IgD-negative memory B cell (primary cell): ENCODE measurements around the gene TMEM213. TPM values are rescaled to one million over a fixed set of nuclear protein-coding genes. Genes with fewer than 3 reads are reported as not detected.
"Not testable (repeated sequence)": the region's sequence is repeated elsewhere in the genome, so short reads cannot be mapped to it uniquely, and the experiment has no call there.

Experiments used
- H3K27ac Mint-ChIP-seq, 3 donors: one replicate each; pipeline ENCODE4 v1.8.0; 2020 to 2022; ENCODE audit warnings: mild to moderate bottlenecking in 3 of 3, mixed read lengths in 3 of 3, moderate library complexity in 1 of 3
- H3K27me3 Mint-ChIP-seq: one replicate; pipeline ENCODE4 v1.8.0; 2021; ENCODE audit warnings: mixed read lengths
- H3K36me3 Mint-ChIP-seq: one replicate; pipeline ENCODE4 v1.8.0; 2020; ENCODE audit warnings: mild to moderate bottlenecking, mixed read lengths
- H3K4me1 Mint-ChIP-seq, 3 donors: one replicate each; pipeline ENCODE4 v1.8.0; 2020 to 2022; ENCODE audit warnings: mixed read lengths in 3 of 3, mild to moderate bottlenecking in 1 of 3
- H3K4me3 Mint-ChIP-seq, 4 donors: one replicate each; pipeline ENCODE4 v1.8.0; 2020 to 2022; ENCODE audit warnings: mild to moderate bottlenecking in 4 of 4, mixed read lengths in 4 of 4, moderate library complexity in 3 of 4
- H3K9me3 Mint-ChIP-seq, 3 donors: one replicate each; pipeline ENCODE4 v1.8.0; 2020 to 2021; ENCODE audit warnings: mixed read lengths in 3 of 3, mild to moderate bottlenecking in 1 of 3
- polyA plus RNA-seq: library from polyadenylated mRNA; unstranded; fragments of 300-500 nt; fragmentation: Illumina TruSeq; gene quantifications from one replicate; pipeline ENCODE4 v1.2.3, GENCODE V29; 2021

TMEM213 gene
- polyA plus RNA-seq, 1 donor from 2014 or later: not detected

DNA sequence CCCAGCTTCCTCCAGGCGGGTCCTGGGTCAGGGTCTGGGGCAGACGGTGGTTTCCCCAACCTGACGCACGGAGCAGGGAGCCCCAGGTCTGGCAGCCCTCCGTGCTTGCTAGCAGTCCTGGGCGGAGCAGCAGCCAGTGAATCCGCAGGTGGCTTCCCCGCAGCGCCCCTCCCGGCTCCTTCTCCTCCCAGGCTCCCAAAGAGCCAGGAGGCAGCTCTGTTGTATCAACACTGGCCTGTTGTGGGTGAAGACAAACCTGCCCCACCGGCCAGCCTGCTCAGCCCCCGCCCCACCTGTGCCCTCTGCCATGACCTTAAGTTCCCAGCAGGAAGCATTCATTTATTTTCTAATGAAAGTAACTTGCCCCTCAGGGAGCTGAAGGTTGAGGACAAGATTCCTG, 24.0 kb upstream of the TMEM213 start:
- H3K9me3 Mint-ChIP-seq: peaks cover 0 to 2% (median 0%) of the 10 kb centered on the region in 3 donors
- no peak overlapping the region for H3K4me3 Mint-ChIP-seq
- H3K36me3 Mint-ChIP-seq: no peaks in the 10 kb centered on the region
- H3K27me3 Mint-ChIP-seq: peaks cover 3% of the 10 kb centered on the region
- peaks cover 0 to 2% (median 0%) of the 10 kb centered on the region in 3 donors for H3K4me1 Mint-ChIP-seq
- no peak overlapping the region for H3K27ac Mint-ChIP-seq

DNA sequence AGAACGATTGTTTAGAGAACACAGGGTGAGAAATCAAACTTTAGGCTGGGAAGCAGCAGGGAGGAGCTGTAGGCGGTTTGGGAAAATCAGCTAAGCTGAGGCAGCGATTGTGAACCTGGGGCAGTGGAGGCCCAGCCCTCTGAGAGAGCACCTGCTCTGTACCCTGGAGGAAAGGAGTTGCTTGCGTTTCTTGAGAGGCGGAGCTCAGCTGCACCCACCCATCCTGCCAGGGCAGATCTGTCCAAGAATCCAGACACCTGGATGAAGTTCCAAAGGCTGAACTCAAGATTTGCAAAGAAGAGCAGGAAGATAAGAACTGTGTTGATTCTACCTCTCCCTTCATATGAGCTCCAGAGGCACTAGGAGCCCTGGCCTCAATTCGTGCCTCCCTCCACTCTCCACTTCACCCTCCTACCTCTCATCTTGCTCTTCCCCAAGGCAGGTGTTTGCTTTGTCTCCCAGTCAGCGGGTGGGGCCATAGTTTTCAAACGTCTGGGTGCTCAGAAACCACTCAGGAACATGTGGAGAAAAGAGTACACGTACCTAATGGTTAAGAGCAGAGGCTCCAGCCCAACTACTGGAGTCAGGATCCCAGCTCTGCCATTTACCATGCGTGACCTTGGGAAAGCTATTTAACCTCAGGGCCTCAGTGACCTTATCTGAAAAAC, 21.5 kb upstream of the TMEM213 start:
- no peaks in the 10 kb centered on the region for H3K36me3 Mint-ChIP-seq
- H3K4me1 Mint-ChIP-seq: no peaks in the 10 kb centered on the region
- no peaks in the 10 kb centered on the region for H3K9me3 Mint-ChIP-seq
- H3K27ac Mint-ChIP-seq: no peak overlapping the region
- H3K4me3 Mint-ChIP-seq: no peak overlapping the region
- peaks cover 2% of the 10 kb centered on the region for H3K27me3 Mint-ChIP-seq

DNA sequence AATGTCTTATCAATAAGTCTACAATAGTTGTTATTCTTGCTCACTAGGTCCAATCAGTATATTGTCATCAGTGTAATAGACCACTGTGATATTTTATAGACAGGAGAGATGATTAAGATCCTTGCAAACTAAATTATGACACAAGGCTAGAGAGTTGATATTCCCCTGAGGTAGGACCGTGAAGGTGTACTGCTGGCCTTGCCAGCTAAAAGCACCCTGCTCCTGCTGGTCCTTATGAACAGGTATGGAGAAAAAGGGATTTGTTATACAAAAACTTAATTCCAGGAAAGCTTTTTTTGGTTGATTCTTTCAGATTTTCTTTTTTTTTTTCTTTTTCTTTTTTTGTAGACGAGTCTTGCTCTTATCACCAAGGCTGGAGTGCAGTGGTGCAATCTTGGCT, 16.8 kb upstream of the TMEM213 start:
- Mint-ChIP-seq H3K27me3 (peaks cover 8% of the 10 kb centered on the region), H3K36me3 (no peaks in the 10 kb centered on the region), H3K27ac (no peak overlapping the region), H3K4me1 (no peaks in the 10 kb centered on the region), H3K4me3 (no peak overlapping the region), H3K9me3 (peaks cover 0 to 7% (median 3%) of the 10 kb centered on the region in 3 donors)

DNA sequence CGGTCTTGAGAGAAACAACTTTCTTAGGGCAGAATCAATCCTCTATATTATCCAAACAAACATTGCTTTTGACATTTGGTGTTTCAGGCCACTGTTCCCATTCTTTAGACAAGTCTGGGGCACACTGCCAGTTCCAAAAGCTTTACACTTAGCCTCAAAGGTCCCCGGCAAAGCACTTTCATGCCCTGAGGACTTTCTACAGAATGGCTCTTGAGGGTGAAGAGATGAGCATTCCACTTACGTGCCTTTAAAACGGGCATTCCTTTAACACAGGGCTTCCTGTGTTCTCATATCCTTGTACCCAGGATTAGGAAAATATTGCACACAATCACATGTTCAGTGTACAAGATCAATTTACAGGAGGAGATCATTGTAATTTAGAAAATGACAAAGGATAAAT, 13.1 kb upstream of the TMEM213 start:
- H3K27ac Mint-ChIP-seq: no peak overlapping the region
- peaks cover 8 to 17% (median 8%) of the 10 kb centered on the region in 3 donors for H3K9me3 Mint-ChIP-seq

DNA sequence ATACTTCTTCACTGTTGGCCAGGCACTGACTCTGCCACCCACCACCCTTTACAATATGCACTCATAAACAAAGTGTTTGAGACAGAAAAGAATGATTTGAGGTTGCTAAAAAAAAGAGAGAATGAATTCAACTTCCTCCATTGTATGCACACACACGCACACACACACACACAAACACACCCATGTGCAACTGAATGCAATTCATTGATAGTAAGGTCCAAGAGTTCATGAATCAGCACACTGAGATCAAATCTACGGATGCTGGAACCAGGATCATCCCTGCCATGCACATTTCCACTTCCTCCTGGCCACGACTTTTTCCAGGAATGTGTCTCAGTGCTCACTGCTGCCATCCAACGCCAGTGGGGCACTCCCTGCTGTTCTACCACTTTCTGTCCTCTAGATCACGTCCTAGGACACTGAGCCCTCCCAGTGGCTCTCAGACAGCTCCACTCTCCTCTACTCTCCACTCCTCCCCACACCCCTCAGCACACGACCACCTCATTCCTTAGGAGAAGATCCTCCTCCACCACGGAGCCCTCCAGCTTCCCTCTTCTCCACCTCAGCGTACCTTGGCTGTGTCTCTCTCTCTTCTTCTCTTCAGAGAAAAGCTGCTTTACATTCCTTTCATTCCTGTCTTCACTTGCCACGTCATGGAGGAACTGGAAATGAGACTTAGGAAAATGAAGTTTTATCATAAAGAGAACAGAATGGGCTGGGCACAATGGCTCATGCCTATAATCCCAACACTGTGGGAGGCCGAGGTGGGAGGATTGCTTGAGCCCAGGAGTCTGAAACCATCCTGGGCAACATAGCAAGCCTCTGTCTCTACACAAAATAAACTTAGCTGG, 12.0 kb upstream of the TMEM213 start:
- no peaks in the 10 kb centered on the region for H3K36me3 Mint-ChIP-seq
- peaks cover 10% of the 10 kb centered on the region for H3K27me3 Mint-ChIP-seq
- no peak overlapping the region for H3K27ac Mint-ChIP-seq
- no peaks in the 10 kb centered on the region for H3K4me1 Mint-ChIP-seq
- peaks cover 8 to 17% (median 8%) of the 10 kb centered on the region in 3 donors for H3K9me3 Mint-ChIP-seq
- H3K4me3 Mint-ChIP-seq: peak overlapping the region in 1 of 4 donors; percentile 25

More for the DNA sequence above, 13.1 kb upstream of the TMEM213 start:
- Mint-ChIP-seq H3K4me1 (no peaks in the 10 kb centered on the region), H3K36me3 (no peaks in the 10 kb centered on the region), H3K4me3 (no peak overlapping the region), H3K27me3 (peaks cover 7% of the 10 kb centered on the region)

DNA sequence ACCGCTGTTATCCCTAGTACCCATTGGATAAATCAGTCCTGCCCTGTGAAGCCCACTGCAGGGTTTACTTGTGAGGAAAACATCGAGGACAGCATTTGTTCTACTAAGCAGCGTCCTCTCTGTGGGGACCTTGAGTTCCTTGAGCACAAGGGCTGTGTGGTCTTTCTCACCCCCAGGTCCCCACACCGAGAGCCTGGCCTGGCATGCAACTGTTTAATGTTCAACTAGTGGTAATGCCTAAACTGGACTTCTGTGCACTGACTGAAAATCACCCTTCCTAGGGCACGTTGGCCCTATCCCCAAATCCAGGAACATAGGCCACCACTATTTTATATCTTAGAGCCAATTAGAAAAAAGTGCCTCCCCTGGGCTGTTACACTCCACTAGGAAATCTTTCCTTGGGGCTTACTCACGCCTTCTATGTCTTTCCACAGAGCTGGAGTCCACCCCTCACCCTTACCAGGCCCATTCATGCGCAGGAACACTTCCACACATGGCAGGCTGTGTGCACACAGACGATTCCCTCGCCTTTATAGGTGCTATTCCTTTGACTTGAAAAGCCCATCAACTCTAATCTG, 1.7 kb upstream of the TMEM213 start:
- Mint-ChIP-seq H3K9me3 (peaks cover 0 to 2% (median 0%) of the 10 kb centered on the region in 3 donors), H3K27me3 (peaks cover 5% of the 10 kb centered on the region), H3K4me3 (no peak overlapping the region), H3K4me1 (peaks cover 0 to 3% (median 0%) of the 10 kb centered on the region in 3 donors), H3K36me3 (peaks cover 2% of the 10 kb centered on the region), H3K27ac (no peak overlapping the region)

DNA sequence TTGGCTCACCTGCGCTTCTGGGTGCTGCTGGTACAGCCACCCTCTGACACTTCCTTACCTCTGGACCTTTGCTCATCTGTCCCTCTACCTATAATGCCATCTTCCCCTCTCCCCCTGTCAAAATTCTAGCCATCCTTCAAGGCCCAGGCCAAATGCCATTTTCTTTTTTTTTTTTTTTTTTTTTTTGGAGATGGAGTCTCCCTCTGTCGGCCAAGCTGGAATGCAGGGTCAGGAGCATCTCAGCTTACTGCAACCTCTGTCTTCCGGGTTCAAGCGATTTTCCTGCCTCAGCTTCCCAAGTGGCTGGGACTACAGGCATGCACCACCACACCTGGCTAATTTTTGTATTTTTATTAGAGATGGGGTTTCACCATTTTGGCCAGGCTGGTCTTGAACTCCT, 748 bp upstream of the TMEM213 start:
- H3K9me3 Mint-ChIP-seq, H3K36me3 Mint-ChIP-seq, H3K27ac Mint-ChIP-seq, H3K4me1 Mint-ChIP-seq, H3K27me3 Mint-ChIP-seq: not testable (repeated sequence)
- peak overlapping the region in 1 of 4 donors; percentile 30 for H3K4me3 Mint-ChIP-seq

DNA sequence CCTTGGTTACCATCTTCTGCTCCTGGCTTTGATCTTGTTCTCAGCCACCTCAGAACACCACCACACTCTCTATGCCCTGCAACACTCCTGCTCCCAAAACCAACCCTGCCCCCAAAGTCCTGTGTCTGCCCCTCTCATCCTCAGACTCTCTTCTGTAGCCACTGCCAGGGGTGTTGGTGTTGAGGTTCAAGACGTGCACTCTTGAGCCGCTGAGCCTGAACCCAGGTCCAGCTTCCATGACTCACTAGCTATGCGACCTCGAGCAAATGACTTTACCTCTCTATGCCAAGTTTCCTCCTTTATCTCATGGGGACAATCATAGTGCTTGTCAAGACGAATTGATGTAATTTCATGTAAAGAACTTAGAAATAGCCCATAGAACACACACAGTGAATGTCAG, 1.0 kb downstream of the TMEM213 start:
- H3K9me3 Mint-ChIP-seq: peaks cover 0 to 2% (median 0%) of the 10 kb centered on the region in 3 donors
- H3K4me3 Mint-ChIP-seq: no peak overlapping the region
- no peak overlapping the region for H3K27ac Mint-ChIP-seq
- peaks cover 2% of the 10 kb centered on the region for H3K27me3 Mint-ChIP-seq
- peaks cover 0 to 2% (median 0%) of the 10 kb centered on the region in 3 donors for H3K4me1 Mint-ChIP-seq
- no peaks in the 10 kb centered on the region for H3K36me3 Mint-ChIP-seq

DNA sequence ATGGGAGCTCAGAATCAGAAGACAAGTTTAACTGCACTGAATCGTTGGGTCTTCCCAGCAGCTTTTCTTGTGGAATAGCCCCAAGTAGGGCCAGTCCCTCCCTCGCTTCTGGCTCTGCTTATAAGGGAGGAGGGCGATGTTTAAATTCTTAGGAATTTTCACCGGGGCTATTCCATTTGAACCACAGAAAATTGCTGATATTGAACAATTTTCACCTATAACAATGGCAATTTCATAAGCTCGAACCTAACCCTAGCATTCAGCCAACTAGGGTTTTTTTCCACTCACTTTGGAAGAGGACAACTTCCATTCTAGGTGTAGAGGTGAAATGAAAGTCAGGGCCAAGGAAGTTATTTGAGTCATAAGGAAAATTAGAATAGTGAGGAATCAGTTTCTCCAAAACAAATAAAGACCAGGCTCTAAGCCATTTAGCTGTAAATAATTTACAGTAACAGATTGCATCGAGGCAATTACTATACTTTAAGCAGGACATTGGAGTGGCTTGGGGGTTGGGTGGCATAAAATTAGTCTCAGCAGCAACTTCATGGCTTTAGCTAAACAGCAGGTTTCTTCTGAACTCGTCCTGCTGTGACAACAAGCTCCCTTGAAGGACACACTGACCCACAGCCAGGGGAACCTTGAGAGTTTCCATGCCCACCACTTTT, 1.7 kb downstream of the TMEM213 start:
- Mint-ChIP-seq H3K4me1 (peaks cover 0 to 2% (median 0%) of the 10 kb centered on the region in 3 donors), H3K27me3 (peaks cover 2% of the 10 kb centered on the region), H3K9me3 (peaks cover 0 to 4% (median 0%) of the 10 kb centered on the region in 3 donors), H3K27ac (no peak overlapping the region), H3K4me3 (no peak overlapping the region), H3K36me3 (no peaks in the 10 kb centered on the region)

DNA sequence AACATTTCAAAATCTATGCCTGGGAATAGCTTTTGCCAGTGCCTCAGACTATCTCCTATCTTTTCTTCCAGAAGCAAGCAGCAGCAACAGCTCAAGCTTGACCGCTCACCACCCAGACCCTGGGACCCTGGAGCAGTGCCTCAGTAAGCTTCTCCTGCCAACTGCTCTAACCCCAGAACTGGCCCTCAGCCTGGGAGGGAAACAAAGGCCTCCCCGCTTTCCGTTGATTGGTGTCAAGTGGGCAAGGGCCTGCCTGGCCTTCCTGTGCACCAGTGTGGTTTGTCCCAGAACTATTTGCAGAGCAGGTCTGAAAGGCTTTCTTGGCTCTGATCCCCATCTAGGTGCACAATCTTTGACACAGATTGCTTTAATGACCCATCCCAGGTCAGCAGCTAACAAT, 3.5 kb downstream of the TMEM213 start:
- H3K9me3 Mint-ChIP-seq: peaks cover 0 to 4% (median 0%) of the 10 kb centered on the region in 3 donors
- no peak overlapping the region for H3K27ac Mint-ChIP-seq
- H3K4me3 Mint-ChIP-seq: no peak overlapping the region
- no peaks in the 10 kb centered on the region for H3K36me3 Mint-ChIP-seq
- H3K27me3 Mint-ChIP-seq: peaks cover 2% of the 10 kb centered on the region
- H3K4me1 Mint-ChIP-seq: peaks cover 0 to 2% (median 0%) of the 10 kb centered on the region in 3 donors

DNA sequence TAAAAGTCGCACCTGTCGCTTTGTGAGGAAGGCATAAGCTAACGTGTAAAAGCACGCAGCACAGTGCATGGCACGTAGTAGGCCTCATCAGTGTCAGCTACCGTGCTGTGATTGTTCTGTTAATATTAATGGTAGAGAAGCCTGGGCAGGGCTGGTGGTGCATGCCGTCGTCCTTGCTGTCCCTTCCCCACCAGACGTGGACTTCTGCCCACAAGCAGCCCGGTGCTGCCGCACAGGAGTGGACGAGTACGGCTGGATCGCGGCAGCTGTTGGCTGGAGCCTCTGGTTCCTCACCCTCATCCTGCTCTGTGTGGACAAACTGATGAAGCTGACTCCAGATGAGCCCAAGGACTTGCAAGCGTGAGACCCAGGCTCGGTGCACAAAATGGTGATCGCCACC, 4.9 kb downstream of the TMEM213 start:
- Mint-ChIP-seq H3K36me3 (no peaks in the 10 kb centered on the region), H3K27me3 (peaks cover 2% of the 10 kb centered on the region), H3K4me3 (no peak overlapping the region), H3K4me1 (peaks cover 0 to 2% (median 0%) of the 10 kb centered on the region in 3 donors), H3K27ac (no peak overlapping the region), H3K9me3 (peaks cover 0 to 7% (median 3%) of the 10 kb centered on the region in 3 donors)

DNA sequence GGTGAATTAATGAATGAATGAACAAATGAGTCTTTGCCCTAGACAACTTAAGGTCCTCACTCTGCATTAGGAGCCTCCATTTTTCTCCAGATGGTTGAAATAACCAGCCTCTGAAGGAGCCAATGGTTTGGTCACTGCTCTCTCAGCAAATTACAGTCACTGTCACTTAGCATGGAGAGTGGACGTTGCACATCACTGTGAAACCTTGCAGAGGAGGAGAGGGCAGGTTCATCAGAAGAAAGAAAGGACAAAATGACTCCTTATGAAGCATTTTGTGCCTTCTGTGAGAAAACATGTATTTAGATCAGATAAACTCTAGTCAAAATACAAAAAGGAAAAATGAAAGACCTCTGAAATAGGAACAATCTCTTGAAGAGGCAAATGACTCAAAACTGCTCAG, 6.8 kb downstream of the TMEM213 start:
- Mint-ChIP-seq H3K36me3 (no peaks in the 10 kb centered on the region), H3K4me3 (no peak overlapping the region), H3K9me3 (peaks cover 3 to 12% (median 6%) of the 10 kb centered on the region in 3 donors)

DNA sequence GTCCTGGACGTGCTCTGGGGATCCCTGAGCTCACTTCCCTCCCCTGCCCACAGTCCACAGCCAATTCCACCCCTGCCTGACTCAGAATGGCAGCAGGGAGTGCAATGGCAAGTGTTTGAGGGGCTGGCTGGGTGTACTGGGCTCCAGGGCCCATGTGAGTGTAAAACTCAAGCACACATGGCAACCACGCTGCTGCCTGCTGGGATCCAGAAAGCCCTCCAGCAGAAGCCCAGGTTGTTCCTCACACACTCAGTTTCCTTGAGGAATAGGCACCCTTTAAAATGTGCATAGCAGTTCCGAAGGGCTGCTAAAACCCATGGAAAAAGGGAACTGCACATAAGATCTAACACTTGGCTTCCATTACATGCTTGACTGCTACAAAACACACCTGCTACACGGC, 11.6 kb downstream of the TMEM213 start:
- H3K27ac Mint-ChIP-seq: no peak overlapping the region
- H3K9me3 Mint-ChIP-seq: peaks cover 3 to 8% (median 6%) of the 10 kb centered on the region in 3 donors
- H3K4me3 Mint-ChIP-seq: no peak overlapping the region
- no peaks in the 10 kb centered on the region for H3K4me1 Mint-ChIP-seq
- H3K36me3 Mint-ChIP-seq: no peaks in the 10 kb centered on the region
- H3K27me3 Mint-ChIP-seq: no peaks in the 10 kb centered on the region

More for the DNA sequence above, 6.8 kb downstream of the TMEM213 start:
- Mint-ChIP-seq H3K27ac (no peak overlapping the region), H3K27me3 (no peaks in the 10 kb centered on the region), H3K4me1 (no peaks in the 10 kb centered on the region)

DNA sequence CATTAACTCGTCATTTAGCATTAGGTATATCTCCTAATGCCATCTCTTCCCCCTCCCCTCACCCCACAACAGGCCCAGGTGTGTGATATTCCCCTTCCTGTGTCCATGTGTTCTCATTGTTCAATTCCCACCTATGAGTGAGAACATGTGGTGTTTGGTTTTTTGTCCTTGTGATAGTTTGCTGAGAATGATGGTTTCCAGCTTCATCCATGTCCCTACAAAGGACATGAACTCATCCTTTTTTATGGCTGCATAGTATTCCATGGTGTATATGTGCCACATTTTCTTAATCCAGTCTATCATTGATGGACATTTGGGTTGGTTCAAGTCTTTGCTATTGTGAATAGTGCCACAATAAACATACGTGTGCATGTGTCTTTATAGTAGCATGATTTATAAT, 13.5 kb downstream of the TMEM213 start:
- not testable (repeated sequence) for H3K9me3 Mint-ChIP-seq, H3K4me3 Mint-ChIP-seq, H3K4me1 Mint-ChIP-seq, H3K27me3 Mint-ChIP-seq, H3K27ac Mint-ChIP-seq, H3K36me3 Mint-ChIP-seq

DNA sequence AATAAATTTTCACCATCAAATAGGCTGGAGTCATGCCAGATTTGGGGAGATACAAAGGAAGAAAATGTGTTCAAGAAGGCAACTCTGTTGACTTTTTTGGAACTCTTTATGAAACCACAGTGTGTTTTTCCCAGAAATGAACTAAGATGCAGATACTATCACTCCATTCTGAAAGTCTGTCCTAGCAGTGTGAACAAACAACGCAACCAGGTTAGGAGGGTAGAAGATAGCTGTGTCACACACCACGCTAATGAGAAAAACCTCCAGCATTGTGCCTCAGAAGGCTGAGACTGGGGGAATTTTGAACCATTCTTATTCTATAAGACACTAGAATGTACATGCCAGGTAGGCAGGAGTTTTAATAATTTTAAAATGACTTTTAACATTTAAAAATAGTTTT, 16.2 kb downstream of the TMEM213 start:
- Mint-ChIP-seq H3K9me3 (peaks cover 0 to 6% (median 0%) of the 10 kb centered on the region in 3 donors), H3K27ac (no peak overlapping the region), H3K36me3 (no peaks in the 10 kb centered on the region), H3K4me1 (no peaks in the 10 kb centered on the region), H3K4me3 (no peak overlapping the region), H3K27me3 (no peaks in the 10 kb centered on the region)
